ENCODE measurements around the gene C2CD3. TPM values are rescaled to one million over a fixed set of nuclear protein-coding genes. Genes with fewer than 3 reads are reported as not detected.

C2CD3 gene
- total RNA-seq, 1 donor from 2014 or later = 13.8 TPM

- no peak for TF ChIP-seq CTCF (IDR thresholded peaks at IDR 0.05; ENCODE audit: borderline replicate concordance)
- peak overlapping the region; percentile 90 for H3K27ac ChIP-seq (replicated peaks)
- peaks cover 13% of the 10 kb centered on the region for H3K36me3 ChIP-seq
- H3K9me3 ChIP-seq (replicated peaks) = no peaks in the 10 kb centered on the region
- H3K4me3 ChIP-seq = no peak overlapping the region
- intact Hi-C loops (cut with micrococcal nuclease) = no loop called here
- H3K4me1 ChIP-seq = peaks cover 55% of the 10 kb centered on the region
- no peaks in the 10 kb centered on the region for H3K27me3 ChIP-seq (ENCODE audit: low read depth)
- DNase-seq = no peak
Observed at GRCh38 chr11:74020539-74020938, 150.3 kb downstream of the C2CD3 start.

GRCh38 chr11:74019860-74020259 is 150.9 kb downstream of the C2CD3 start:
- Histone ChIP-seq H3K36me3 (peaks cover 13% of the 10 kb centered on the region), H3K9me3 (replicated peaks) (no peaks in the 10 kb centered on the region), H3K27me3 (ENCODE audit: low read depth) (no peaks in the 10 kb centered on the region), H3K27ac (replicated peaks) (peak overlapping the region; percentile 90), H3K4me1 (peaks cover 54% of the 10 kb centered on the region), H3K4me3 (no peak overlapping the region)
- TF ChIP-seq CTCF (IDR thresholded peaks at IDR 0.05; ENCODE audit: borderline replicate concordance) = no peak
- no peak for DNase-seq
- intact Hi-C loops (cut with micrococcal nuclease) = no loop called here

- intact Hi-C loops (cut with micrococcal nuclease) = no loop called here
- Histone ChIP-seq H3K9me3 (replicated peaks) (no peaks in the 10 kb centered on the region), H3K27ac (replicated peaks) (peak overlapping the region; percentile 90), H3K4me3 (no peak overlapping the region), H3K36me3 (peaks cover 13% of the 10 kb centered on the region), H3K4me1 (peaks cover 48% of the 10 kb centered on the region), H3K27me3 (ENCODE audit: low read depth) (no peaks in the 10 kb centered on the region)
- TF ChIP-seq CTCF (IDR thresholded peaks at IDR 0.05; ENCODE audit: borderline replicate concordance) = no peak
- DNase-seq = no peak
Observed at GRCh38 chr11:74019104-74019738, 151.6 kb downstream of the C2CD3 start.

GRCh38 chr11:74018331-74019005 is 152.3 kb downstream of the C2CD3 start:
- Histone ChIP-seq H3K9me3 (replicated peaks) (no peaks in the 10 kb centered on the region), H3K4me3 (peak overlapping the region; percentile 33), H3K27ac (replicated peaks) (peak overlapping the region; percentile 90), H3K36me3 (peaks cover 15% of the 10 kb centered on the region), H3K4me1 (peaks cover 46% of the 10 kb centered on the region), H3K27me3 (ENCODE audit: low read depth) (no peaks in the 10 kb centered on the region)
- no peak for TF ChIP-seq CTCF (IDR thresholded peaks at IDR 0.05; ENCODE audit: borderline replicate concordance)
- intact Hi-C loops (cut with micrococcal nuclease) = no loop called here
- peak; percentile 93 for DNase-seq

GRCh38 chr11:74017631-74018030 is 153.2 kb downstream of the C2CD3 start:
- no peak for TF ChIP-seq CTCF (IDR thresholded peaks at IDR 0.05; ENCODE audit: borderline replicate concordance)
- Histone ChIP-seq H3K4me3 (no peak overlapping the region), H3K27me3 (ENCODE audit: low read depth) (no peaks in the 10 kb centered on the region), H3K27ac (replicated peaks) (peak overlapping the region; percentile 90), H3K36me3 (peaks cover 23% of the 10 kb centered on the region), H3K4me1 (peaks cover 46% of the 10 kb centered on the region), H3K9me3 (replicated peaks) (no peaks in the 10 kb centered on the region)
- no peak for DNase-seq
- intact Hi-C loops (cut with micrococcal nuclease) = no loop called here
